ENCODE measurements around the gene RAD23A. TPM values are rescaled to one million over a fixed set of nuclear protein-coding genes. Genes with fewer than 3 reads are reported as not detected.
A peak's percentile ranks its signal among the peaks of the same experiment; 100 is the strongest.

The RAD23A gene
- total RNA-seq, 1 donor from 2014 or later, result 202 TPM

GRCh38 chr19:12997967-12998940, 52.6 kb downstream of the RAD23A start:
- peaks cover 4% of the 10 kb centered on the region for H3K36me3 Mint-ChIP-seq (ENCODE audit: low read depth)
- peaks cover 7% of the 10 kb centered on the region for H3K4me1 Mint-ChIP-seq (ENCODE audit: low read depth)
- intact Hi-C loops (cut with micrococcal nuclease), result no loop called here
- peak overlapping the region; percentile 13 for H3K4me3 Mint-ChIP-seq
- DNase-seq (ENCODE audit: low spot score), result no peak
- peaks cover 27% of the 10 kb centered on the region for H3K27me3 Mint-ChIP-seq (ENCODE audit: insufficient read depth)
- H3K27ac Mint-ChIP-seq, result no peak overlapping the region
- no peaks in the 10 kb centered on the region for H3K9me3 Mint-ChIP-seq

GRCh38 chr19:13001166-13001501, 55.5 kb downstream of the RAD23A start:
- H3K27me3 Mint-ChIP-seq (ENCODE audit: insufficient read depth), result peaks cover 9% of the 10 kb centered on the region
- peaks cover under 1% of the 10 kb centered on the region for H3K36me3 Mint-ChIP-seq (ENCODE audit: low read depth)
- H3K27ac Mint-ChIP-seq, result no peak overlapping the region
- no peaks in the 10 kb centered on the region for H3K9me3 Mint-ChIP-seq
- no peaks in the 10 kb centered on the region for H3K4me1 Mint-ChIP-seq (ENCODE audit: low read depth)
- DNase-seq (ENCODE audit: low spot score), result no peak
- intact Hi-C loops (cut with micrococcal nuclease), result no loop called here
- no peak overlapping the region for H3K4me3 Mint-ChIP-seq

DNA sequence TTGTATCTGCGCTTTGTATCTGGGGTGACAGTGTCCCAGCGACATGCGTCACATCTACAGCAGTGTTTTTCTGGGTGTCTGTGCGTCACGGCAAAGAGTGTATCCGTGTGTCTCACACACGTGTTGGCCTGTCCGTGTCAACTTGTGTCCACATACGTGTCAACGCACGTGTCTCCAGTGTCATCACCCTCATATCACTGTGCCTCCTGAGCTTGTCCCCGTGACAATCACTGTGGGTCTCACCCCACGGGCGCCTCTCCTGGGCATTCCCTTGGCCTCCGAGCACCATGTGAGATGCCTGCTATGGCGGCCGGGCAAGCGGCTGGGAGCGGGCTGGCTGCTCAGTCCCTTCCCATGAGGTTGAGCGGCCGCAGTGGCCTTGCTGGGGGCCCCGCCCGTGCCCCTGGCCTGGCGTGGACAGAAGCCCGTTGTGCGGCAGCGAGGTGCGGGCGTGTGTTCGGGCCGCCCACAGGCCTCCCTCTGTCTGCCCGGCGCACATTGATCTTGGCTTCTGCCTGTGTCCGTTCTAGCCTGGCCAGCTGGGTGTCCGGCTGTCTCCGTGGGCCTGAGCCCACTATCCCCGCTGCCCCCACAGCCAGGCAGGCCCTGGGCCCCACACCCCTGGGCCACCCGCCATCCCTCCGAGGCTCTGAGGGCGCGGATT, 56.0 kb downstream of the RAD23A start:
- no peaks in the 10 kb centered on the region for H3K9me3 Mint-ChIP-seq
- no peaks in the 10 kb centered on the region for H3K4me1 Mint-ChIP-seq (ENCODE audit: low read depth)
- H3K27ac Mint-ChIP-seq, result no peak overlapping the region
- intact Hi-C loops (cut with micrococcal nuclease), result no loop called here
- H3K27me3 Mint-ChIP-seq (ENCODE audit: insufficient read depth), result peaks cover 9% of the 10 kb centered on the region
- no peak overlapping the region for H3K4me3 Mint-ChIP-seq
- H3K36me3 Mint-ChIP-seq (ENCODE audit: low read depth), result no peaks in the 10 kb centered on the region
- no peak for DNase-seq (ENCODE audit: low spot score)

DNA sequence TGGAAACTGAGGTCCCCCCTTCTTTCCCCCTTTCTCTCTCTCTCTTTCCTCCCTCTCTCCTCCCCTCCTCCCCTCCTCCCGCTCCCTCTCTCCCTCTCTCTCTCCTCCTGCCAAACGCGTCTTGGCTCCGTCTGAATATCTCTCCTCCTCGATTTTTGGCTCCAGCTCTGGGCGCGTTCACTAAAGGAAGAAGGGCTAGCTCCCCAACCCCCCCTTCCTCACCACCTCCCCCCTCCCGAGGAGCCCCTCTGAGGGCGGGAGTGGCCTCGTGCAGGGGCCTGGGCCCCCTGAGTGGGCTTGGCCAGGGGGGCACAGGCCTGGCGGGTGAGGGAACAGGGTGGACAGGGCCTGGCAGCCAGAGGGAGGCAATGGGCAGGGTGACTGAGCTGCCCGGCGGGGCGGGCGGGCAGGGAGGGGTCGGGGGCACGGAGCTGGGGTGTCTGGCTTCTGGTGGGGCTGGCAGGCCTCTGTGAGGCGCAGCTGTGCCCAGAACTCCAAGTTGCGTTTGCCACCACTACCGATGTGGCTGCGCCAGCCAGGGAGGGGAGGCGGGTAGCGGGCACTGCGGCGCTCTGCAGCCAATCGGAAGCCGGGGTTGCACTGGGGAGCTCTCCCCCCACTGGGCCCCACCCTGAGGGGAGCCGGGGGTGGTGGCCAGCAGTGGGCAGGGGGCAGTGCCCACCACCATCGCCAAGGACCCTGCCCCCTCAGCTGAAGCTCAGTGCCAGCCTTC, 56.7 kb downstream of the RAD23A start:
- H3K9me3 Mint-ChIP-seq, result no peaks in the 10 kb centered on the region
- H3K27ac Mint-ChIP-seq, result no peak overlapping the region
- H3K4me3 Mint-ChIP-seq, result no peak overlapping the region
- intact Hi-C loops (cut with micrococcal nuclease), result no loop called here
- no peak for DNase-seq (ENCODE audit: low spot score)
- no peaks in the 10 kb centered on the region for H3K36me3 Mint-ChIP-seq (ENCODE audit: low read depth)
- H3K27me3 Mint-ChIP-seq (ENCODE audit: insufficient read depth), result peaks cover 6% of the 10 kb centered on the region
- no peaks in the 10 kb centered on the region for H3K4me1 Mint-ChIP-seq (ENCODE audit: low read depth)

GRCh38 chr19:13003081-13003480, 57.4 kb downstream of the RAD23A start:
- intact Hi-C loops (cut with micrococcal nuclease), result no loop called here
- Mint-ChIP-seq H3K4me3 (no peak overlapping the region), H3K9me3 (no peaks in the 10 kb centered on the region), H3K27me3 (ENCODE audit: insufficient read depth) (peaks cover 6% of the 10 kb centered on the region), H3K36me3 (ENCODE audit: low read depth) (no peaks in the 10 kb centered on the region), H3K27ac (no peak overlapping the region), H3K4me1 (ENCODE audit: low read depth) (no peaks in the 10 kb centered on the region)
- DNase-seq (ENCODE audit: low spot score), result no peak

Other genes starting within 250 kb of the RAD23A start
- gene FBXW9, start 249.2 kb upstream of the RAD23A start, total RNA-seq, result 11.8 and 12.2 TPM in 2 replicates
- gene TNPO2, start 221.9 kb upstream of the RAD23A start, total RNA-seq, result 152 and 153 TPM in 2 replicates
- gene TRIR, start 211.2 kb upstream of the RAD23A start, total RNA-seq, result 231 and 239 TPM in 2 replicates
- 68.0 and 70.9 TPM in 2 replicates for gene GET3, start 208.4 kb upstream of the RAD23A start, total RNA-seq
- 0.12 TPM in 1 of 2 replicates, not detected in the other for gene BEST2, start 194.1 kb upstream of the RAD23A start, total RNA-seq
- 13.3 and 15.7 TPM in 2 replicates for gene HOOK2, start 170.3 kb upstream of the RAD23A start, total RNA-seq
- 311 and 312 TPM in 2 replicates for gene JUNB, start 154.4 kb upstream of the RAD23A start, total RNA-seq
- 277 and 280 TPM in 2 replicates for gene PRDX2, start 144.1 kb upstream of the RAD23A start, total RNA-seq
- 28.0 and 28.1 TPM in 2 replicates for gene THSD8, start 143.8 kb upstream of the RAD23A start, total RNA-seq
- 36.1 and 37.5 TPM in 2 replicates for gene RNASEH2A, start 139.3 kb upstream of the RAD23A start, total RNA-seq
- not detected in 2 replicates for gene RTBDN, start 111.3 kb upstream of the RAD23A start, total RNA-seq
- 1.4 and 1.7 TPM in 2 replicates for gene MAST1, start 107.3 kb upstream of the RAD23A start, total RNA-seq
- 22.9 and 23.7 TPM in 2 replicates for gene DNASE2, start 64.4 kb upstream of the RAD23A start, total RNA-seq
- gene KLF1, start 58.7 kb upstream of the RAD23A start, total RNA-seq, result 0.80 and 1.3 TPM in 2 replicates
- gene GCDH, start 54.7 kb upstream of the RAD23A start, total RNA-seq, result 65.9 and 68.8 TPM in 2 replicates
- gene SYCE2, start 26.6 kb upstream of the RAD23A start, total RNA-seq, result 1.9 and 4.1 TPM in 2 replicates
- gene FARSA, start 12.2 kb upstream of the RAD23A start, total RNA-seq, result 217 and 220 TPM in 2 replicates
- 913 and 933 TPM in 2 replicates for gene CALR, start 7.3 kb upstream of the RAD23A start, total RNA-seq
- 32.1 and 33.2 TPM in 2 replicates for gene GADD45GIP1, start 11.4 kb downstream of the RAD23A start, total RNA-seq
- gene DAND5, start 23.7 kb downstream of the RAD23A start, total RNA-seq, result 0.10 TPM in 2 replicates
- gene NFIX, start 49.6 kb downstream of the RAD23A start, total RNA-seq, result 4.5 and 8.0 TPM in 2 replicates
- gene LYL1, start 157.0 kb downstream of the RAD23A start, total RNA-seq, result 2.4 and 2.5 TPM in 2 replicates
- gene TRMT1, start 170.9 kb downstream of the RAD23A start, total RNA-seq, result 154 and 157 TPM in 2 replicates
- gene NACC1, start 172.4 kb downstream of the RAD23A start, total RNA-seq, result 124 TPM in 2 replicates
- 73.8 and 78.1 TPM in 2 replicates for gene STX10, start 204.5 kb downstream of the RAD23A start, total RNA-seq
- gene IER2, start 204.5 kb downstream of the RAD23A start, total RNA-seq, result 173 and 175 TPM in 2 replicates